ENCODE results near the gene CRYBB3.

Gene CRYBB3

DNA sequence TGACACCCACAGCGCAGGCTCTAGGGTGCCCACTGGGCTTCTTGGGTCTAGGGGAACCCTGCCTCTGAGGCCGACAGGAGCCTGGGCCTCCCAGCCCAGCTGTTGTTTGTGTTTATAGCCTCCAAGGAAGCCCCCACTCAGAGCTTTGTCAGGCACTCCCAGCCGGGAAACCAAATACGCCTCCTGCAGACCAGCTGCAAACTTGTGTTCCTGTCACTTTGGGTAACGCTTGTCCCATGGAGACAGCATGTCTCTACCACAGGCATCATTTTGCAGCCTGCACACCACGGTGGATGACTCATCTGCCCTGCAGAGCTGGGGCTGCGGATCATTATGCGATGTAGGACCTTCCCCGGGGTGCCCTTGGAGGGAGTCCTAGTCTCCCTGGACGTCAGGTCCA lies 40.6 kb upstream of the CRYBB3 start:
- Histone ChIP-seq H2AFZ (ENCODE audit: low read depth, low read length) (no peak overlapping the region), H3K36me3 (replicated peaks; ENCODE audit: low read depth, low read length) (no peaks in the 10 kb centered on the region), H3K79me2 (ENCODE audit: low read length) (no peaks in the 10 kb centered on the region), H4K20me1 (ENCODE audit: insufficient read depth, low read length) (no peaks in the 10 kb centered on the region), H3K4me3 (ENCODE audit: low read length) (no peak overlapping the region), H3K4me2 (ENCODE audit: low read length) (no peak overlapping the region), H3K9me3 (ENCODE audit: insufficient read depth, low read length) (no peaks in the 10 kb centered on the region), H3K9ac (ENCODE audit: low read length) (no peak overlapping the region), H3K27me3 (ENCODE audit: low read depth, low read length) (no peaks in the 10 kb centered on the region), H3K27ac (ENCODE audit: low read length) (no peak overlapping the region), H3K4me1 (ENCODE audit: low read length) (no peaks in the 10 kb centered on the region)
- TF ChIP-seq, protein P1, sequence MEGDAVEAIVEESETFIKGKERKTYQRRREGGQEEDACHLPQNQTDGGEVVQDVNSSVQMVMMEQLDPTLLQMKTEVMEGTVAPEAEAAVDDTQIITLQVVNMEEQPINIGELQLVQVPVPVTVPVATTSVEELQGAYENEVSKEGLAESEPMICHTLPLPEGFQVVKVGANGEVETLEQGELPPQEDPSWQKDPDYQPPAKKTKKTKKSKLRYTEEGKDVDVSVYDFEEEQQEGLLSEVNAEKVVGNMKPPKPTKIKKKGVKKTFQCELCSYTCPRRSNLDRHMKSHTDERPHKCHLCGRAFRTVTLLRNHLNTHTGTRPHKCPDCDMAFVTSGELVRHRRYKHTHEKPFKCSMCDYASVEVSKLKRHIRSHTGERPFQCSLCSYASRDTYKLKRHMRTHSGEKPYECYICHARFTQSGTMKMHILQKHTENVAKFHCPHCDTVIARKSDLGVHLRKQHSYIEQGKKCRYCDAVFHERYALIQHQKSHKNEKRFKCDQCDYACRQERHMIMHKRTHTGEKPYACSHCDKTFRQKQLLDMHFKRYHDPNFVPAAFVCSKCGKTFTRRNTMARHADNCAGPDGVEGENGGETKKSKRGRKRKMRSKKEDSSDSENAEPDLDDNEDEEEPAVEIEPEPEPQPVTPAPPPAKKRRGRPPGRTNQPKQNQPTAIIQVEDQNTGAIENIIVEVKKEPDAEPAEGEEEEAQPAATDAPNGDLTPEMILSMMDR (IDR thresholded peaks at IDR 0.05; ENCODE audit: low read depth, low read length), result no peak
- TF ChIP-seq EZH2phosphoT487 (IDR thresholded peaks at IDR 0.05; ENCODE audit: low read depth), result no peak

DNA sequence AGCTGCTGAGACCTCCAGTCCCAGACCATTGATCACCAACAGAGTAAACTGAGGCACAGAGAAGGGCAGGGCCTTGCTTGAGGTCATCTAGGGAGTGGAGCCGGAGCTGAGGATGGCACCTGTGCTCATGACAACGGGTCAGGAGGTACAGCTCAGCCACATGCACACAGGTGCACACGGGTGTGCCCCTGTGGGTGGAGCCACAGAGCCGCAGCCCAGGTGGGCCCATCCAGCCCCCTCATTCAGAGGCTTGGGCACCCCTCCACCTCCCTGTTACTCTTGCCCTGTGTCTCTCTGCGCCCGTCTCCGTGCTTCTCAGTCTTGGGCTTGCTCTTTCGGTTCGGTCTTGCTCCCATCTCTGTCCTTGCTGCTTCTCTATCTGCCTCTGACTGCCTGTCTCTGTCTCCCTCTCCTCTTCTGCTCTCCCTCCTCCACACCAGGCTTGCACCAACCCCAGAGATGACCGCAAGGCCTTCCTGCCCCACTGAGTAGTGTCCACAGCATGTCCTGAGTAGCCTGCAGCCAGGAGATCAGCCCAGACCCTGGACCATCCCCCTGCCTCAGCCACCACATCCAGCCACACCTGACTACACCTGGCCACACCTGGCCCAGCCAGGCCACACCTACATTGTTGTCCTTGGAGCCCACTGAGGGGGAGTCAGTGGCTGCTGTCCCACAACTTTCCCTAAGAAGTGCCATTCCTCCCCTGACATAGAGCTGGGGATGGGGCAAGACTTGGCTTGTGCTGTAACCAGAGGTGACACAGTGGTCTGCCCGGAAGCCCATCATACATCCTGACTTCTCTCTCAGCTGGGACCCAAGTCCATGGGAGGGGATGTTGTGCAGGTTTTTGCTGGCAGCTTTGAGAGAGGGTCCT lies 39.3 kb upstream of the CRYBB3 start:
- Histone ChIP-seq H3K27ac (ENCODE audit: low read length) (no peak overlapping the region), H3K79me2 (ENCODE audit: low read length) (no peaks in the 10 kb centered on the region), H3K9me3 (ENCODE audit: insufficient read depth, low read length) (no peaks in the 10 kb centered on the region), H2AFZ (ENCODE audit: low read depth, low read length) (no peak overlapping the region), H3K4me1 (ENCODE audit: low read length) (no peaks in the 10 kb centered on the region), H3K4me3 (ENCODE audit: low read length) (no peak overlapping the region), H3K36me3 (replicated peaks; ENCODE audit: low read depth, low read length) (no peaks in the 10 kb centered on the region), H4K20me1 (ENCODE audit: insufficient read depth, low read length) (no peaks in the 10 kb centered on the region), H3K27me3 (ENCODE audit: low read depth, low read length) (no peaks in the 10 kb centered on the region), H3K9ac (ENCODE audit: low read length) (no peak overlapping the region), H3K4me2 (ENCODE audit: low read length) (no peak overlapping the region)
- TF ChIP-seq EZH2phosphoT487 (IDR thresholded peaks at IDR 0.05; ENCODE audit: low read depth), result no peak
- TF ChIP-seq, protein P1 (IDR thresholded peaks at IDR 0.05; ENCODE audit: low read depth, low read length), result no peak

DNA sequence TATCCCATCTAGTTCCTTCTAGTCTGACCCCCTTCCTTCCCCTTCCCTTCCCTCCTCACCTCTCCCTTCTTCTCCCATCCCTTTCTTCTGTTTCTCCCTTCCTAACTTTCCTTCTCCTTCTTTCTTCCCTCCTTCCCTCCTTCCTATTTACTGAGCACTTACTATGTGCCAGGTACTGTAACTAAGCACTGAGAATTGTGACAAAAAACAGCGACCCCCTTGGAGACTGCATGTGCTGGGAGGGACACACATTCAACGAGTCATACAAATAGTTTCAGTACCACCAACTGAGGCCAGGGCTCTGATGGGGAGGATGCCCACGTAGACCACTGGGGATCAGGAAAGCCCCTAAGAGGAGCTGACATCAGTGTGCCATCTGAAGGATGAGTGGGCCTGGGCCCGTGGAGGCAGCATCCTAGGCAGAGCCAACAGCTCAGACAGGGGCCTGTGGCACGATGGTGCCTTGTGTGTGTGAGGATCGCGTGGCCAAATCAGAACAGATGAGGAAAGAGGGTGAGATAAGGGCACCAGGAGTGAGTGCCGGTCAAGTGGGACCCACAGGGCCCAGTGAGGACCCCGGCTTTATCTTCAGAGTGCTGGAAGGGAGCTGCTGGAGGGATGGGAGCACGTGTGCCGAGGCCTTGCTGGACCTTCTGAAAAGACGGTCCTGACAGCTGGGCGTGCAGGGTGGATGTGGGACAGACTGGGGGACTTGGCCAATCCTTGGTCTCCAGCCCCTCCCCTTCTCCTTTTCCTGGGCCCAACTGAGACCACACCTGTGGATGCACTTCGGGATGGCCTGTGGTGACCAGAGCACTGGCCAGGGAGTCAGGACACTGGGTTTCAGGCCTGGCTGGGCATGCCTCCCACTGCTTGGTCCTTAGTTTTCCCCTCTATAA lies 38.4 kb upstream of the CRYBB3 start:
- H3K4me2 ChIP-seq (ENCODE audit: low read length), result no peak overlapping the region
- no peak overlapping the region for H3K9ac ChIP-seq (ENCODE audit: low read length)
- H3K27me3 ChIP-seq (ENCODE audit: low read depth, low read length), result no peaks in the 10 kb centered on the region
- H4K20me1 ChIP-seq (ENCODE audit: insufficient read depth, low read length), result no peaks in the 10 kb centered on the region
- H3K27ac ChIP-seq (ENCODE audit: low read length), result no peak overlapping the region
- no peaks in the 10 kb centered on the region for H3K4me1 ChIP-seq (ENCODE audit: low read length)
- no peaks in the 10 kb centered on the region for H3K9me3 ChIP-seq (ENCODE audit: insufficient read depth, low read length)
- no peaks in the 10 kb centered on the region for H3K36me3 ChIP-seq (replicated peaks; ENCODE audit: low read depth, low read length)
- TF ChIP-seq, protein P1 (IDR thresholded peaks at IDR 0.05; ENCODE audit: low read depth, low read length), result no peak
- TF ChIP-seq EZH2phosphoT487 (IDR thresholded peaks at IDR 0.05; ENCODE audit: low read depth), result no peak
- no peaks in the 10 kb centered on the region for H3K79me2 ChIP-seq (ENCODE audit: low read length)
- no peak overlapping the region for H2AFZ ChIP-seq (ENCODE audit: low read depth, low read length)
- H3K4me3 ChIP-seq (ENCODE audit: low read length), result no peak overlapping the region

All from OCI-LY3 (cell line).